Effector memory CD4-positive, alpha-beta T cell (primary cell): ENCODE measurements around the gene COPG2.
"Not testable (repeated sequence)": the region's sequence is repeated elsewhere in the genome, so short reads cannot be mapped to it uniquely, and the experiment has no call there.

ENCODE experiments used
- DNase-seq, 3 donors: peaks; one replicate each; pipeline ENCODE4 v3.0.0-alpha.2; 2020
- H3K27ac ChIP-seq: 2 replicates; pipeline ENCODE4 v1.7.0; 2013; ENCODE audit warnings: mild to moderate bottlenecking, low read length, moderate library complexity; ENCODE audit not compliant: insufficient read depth, poor library complexity, severe bottlenecking
- H3K27me3 ChIP-seq: replicated peaks from 2 replicates; pipeline ENCODE4 v1.7.0; 2013; ENCODE audit warnings: mild to moderate bottlenecking, low read length; ENCODE audit not compliant: insufficient read depth, control insufficient read depth, poor library complexity, severe bottlenecking
- H3K36me3 ChIP-seq: 2 replicates; pipeline ENCODE4 v1.7.0; 2013; ENCODE audit warnings: mild to moderate bottlenecking, low read length, moderate library complexity; ENCODE audit not compliant: control insufficient read depth, insufficient read depth
- H3K4me1 ChIP-seq: 2 replicates; pipeline ENCODE4 v1.7.0; 2013; ENCODE audit warnings: low read length, mild to moderate bottlenecking; ENCODE audit not compliant: control insufficient read depth, insufficient read depth, poor library complexity, severe bottlenecking
- H3K4me3 ChIP-seq: 2 replicates; pipeline ENCODE4 v1.7.0; 2013; ENCODE audit warnings: low read length, low read depth, mild to moderate bottlenecking; ENCODE audit not compliant: insufficient read depth, poor library complexity, severe bottlenecking
- H3K9me3 ChIP-seq: 2 replicates; pipeline ENCODE4 v1.7.0; 2013; ENCODE audit warnings: mild to moderate bottlenecking, low read length, moderate library complexity; ENCODE audit not compliant: control insufficient read depth

Gene COPG2

GRCh38 chr7:130543487-130544010 is 125.0 kb downstream of the COPG2 start:
- no peaks in the 10 kb centered on the region for H3K27me3 ChIP-seq
- H3K27ac ChIP-seq: no peak overlapping the region
- no peak overlapping the region for H3K4me3 ChIP-seq
- H3K9me3 ChIP-seq: no peaks in the 10 kb centered on the region
- H3K4me1 ChIP-seq: no peaks in the 10 kb centered on the region
- H3K36me3 ChIP-seq: no peaks in the 10 kb centered on the region
- DNase-seq: no peak

- not testable (repeated sequence) for H3K4me1 ChIP-seq, H3K27me3 ChIP-seq, H3K36me3 ChIP-seq, H3K27ac ChIP-seq, H3K9me3 ChIP-seq, DNase-seq, H3K4me3 ChIP-seq
Observed at GRCh38 chr7:130542297-130542696, 126.3 kb downstream of the COPG2 start.

- H3K4me1 ChIP-seq, H3K4me3 ChIP-seq, DNase-seq, H3K27me3 ChIP-seq, H3K36me3 ChIP-seq, H3K27ac ChIP-seq, H3K9me3 ChIP-seq: not testable (repeated sequence)
Observed at GRCh38 chr7:130541287-130541686, 127.3 kb downstream of the COPG2 start.

GRCh38 chr7:130537894-130538293 is 130.7 kb downstream of the COPG2 start:
- not testable (repeated sequence) for H3K27ac ChIP-seq, H3K4me3 ChIP-seq, DNase-seq, H3K36me3 ChIP-seq, H3K27me3 ChIP-seq, H3K4me1 ChIP-seq, H3K9me3 ChIP-seq

- no peaks in the 10 kb centered on the region for H3K9me3 ChIP-seq
- H3K27ac ChIP-seq: no peak overlapping the region
- H3K36me3 ChIP-seq: no peaks in the 10 kb centered on the region
- no peak for DNase-seq
- no peaks in the 10 kb centered on the region for H3K27me3 ChIP-seq
- H3K4me1 ChIP-seq: no peaks in the 10 kb centered on the region
- H3K4me3 ChIP-seq: no peak overlapping the region
Observed at GRCh38 chr7:130529417-130529816, 139.1 kb downstream of the COPG2 start.

GRCh38 chr7:130527752-130528355 is 140.7 kb downstream of the COPG2 start:
- not testable (repeated sequence) for H3K9me3 ChIP-seq, H3K27ac ChIP-seq, H3K36me3 ChIP-seq, H3K27me3 ChIP-seq, H3K4me1 ChIP-seq, H3K4me3 ChIP-seq, DNase-seq

GRCh38 chr7:130524628-130525027 is 143.9 kb downstream of the COPG2 start:
- no peak for DNase-seq
- Histone ChIP-seq H3K36me3 (no peaks in the 10 kb centered on the region), H3K27ac (no peak overlapping the region), H3K4me1 (no peaks in the 10 kb centered on the region), H3K27me3 (no peaks in the 10 kb centered on the region), H3K4me3 (no peak overlapping the region), H3K9me3 (no peaks in the 10 kb centered on the region)

GRCh38 chr7:130523519-130524125 is 144.9 kb downstream of the COPG2 start:
- H3K27ac ChIP-seq, H3K4me1 ChIP-seq: not testable (repeated sequence)

GRCh38 chr7:130521258-130521951 is 147.1 kb downstream of the COPG2 start:
- Histone ChIP-seq H3K27ac (no peak overlapping the region), H3K4me1 (no peaks in the 10 kb centered on the region), H3K36me3 (no peaks in the 10 kb centered on the region), H3K27me3 (no peaks in the 10 kb centered on the region), H3K9me3 (no peaks in the 10 kb centered on the region), H3K4me3 (no peak overlapping the region)
- DNase-seq: no peak

More at GRCh38 chr7:130523519-130524125, 144.9 kb downstream of the COPG2 start:
- H3K27me3 ChIP-seq, H3K9me3 ChIP-seq, H3K36me3 ChIP-seq, DNase-seq, H3K4me3 ChIP-seq: not testable (repeated sequence)
